Loucy (cell line): Measurements from ENCODE around the gene NARF.

ENCODE experiments used
- H2AFZ ChIP-seq: fragments of 200-600 bp; sonication (generic); 2 replicates; pipeline ENCODE4 v1.6.0; 2016; ENCODE audit warnings: antibody characterized with exemption, mild to moderate bottlenecking, low read length, moderate library complexity
- H3F3A ChIP-seq: fragments of 200-600 bp; 2 replicates; pipeline ENCODE4 v1.6.0; 2016; ENCODE audit warnings: antibody characterized with exemption, low read depth, mild to moderate bottlenecking
- H3K27me3 ChIP-seq: fragments of 200-600 bp; sonication (generic); 2 replicates; pipeline ENCODE4 v1.6.1; 2014; ENCODE audit warnings: low read length, mild to moderate bottlenecking; ENCODE audit not compliant: insufficient read depth, poor library complexity, severe bottlenecking
- H3K36me3 ChIP-seq: fragments of 200-600 bp; sonication (generic); 2 replicates; pipeline ENCODE4 v1.6.1; 2016; ENCODE audit warnings: low read length; ENCODE audit not compliant: insufficient read depth
- H3K4me1 ChIP-seq: fragments of 200-600 bp; sonication (generic); 2 replicates; pipeline ENCODE4 v1.5.1; 2014; ENCODE audit warnings: low read length, mild to moderate bottlenecking; ENCODE audit not compliant: insufficient read depth, poor library complexity, severe bottlenecking
- H3K4me2 ChIP-seq: fragments of 200-600 bp; sonication (generic); 2 replicates; pipeline ENCODE4 v1.6.0; 2014; ENCODE audit warnings: antibody characterized with exemption, low read length, low read depth, mild to moderate bottlenecking; ENCODE audit not compliant: poor library complexity, severe bottlenecking
- H3K4me3 ChIP-seq: fragments of 200-600 bp; sonication (generic); 2 replicates; pipeline ENCODE4 v1.5.1; 2014; ENCODE audit warnings: low read length, mild to moderate bottlenecking, mixed read lengths; ENCODE audit not compliant: poor library complexity, severe bottlenecking
- H3K79me2 ChIP-seq: fragments of 200-600 bp; sonication (generic); 2 replicates; pipeline ENCODE4 v1.6.1; 2014; ENCODE audit warnings: low read length; ENCODE audit not compliant: insufficient read depth
- H3K9ac ChIP-seq: fragments of 200-600 bp; sonication (generic); 2 replicates; pipeline ENCODE4 v1.6.0; 2014; ENCODE audit warnings: mild to moderate bottlenecking, low read depth, low read length, moderate library complexity; ENCODE audit not compliant: poor library complexity, severe bottlenecking
- H3K9me2 ChIP-seq: fragments of 200-600 bp; sonication (generic); replicated peaks from 2 replicates; pipeline ENCODE4 v1.6.1; 2016; ENCODE audit warnings: low read depth, low read length, mixed read lengths
- H3K9me3 ChIP-seq: fragments of 200-600 bp; sonication (generic); 2 replicates; pipeline ENCODE4 v1.6.1; 2014; ENCODE audit warnings: mild to moderate bottlenecking, antibody characterized with exemption, low read length, low read depth; ENCODE audit not compliant: insufficient read depth
- H4K20me1 ChIP-seq: fragments of 200-600 bp; sonication (generic); 2 replicates; pipeline ENCODE4 v1.6.0; 2014; ENCODE audit warnings: antibody characterized with exemption, low read length, mild to moderate bottlenecking; ENCODE audit not compliant: insufficient read depth, poor library complexity, severe bottlenecking
- CTCF ChIP-seq: fragments of 200-600 bp; sonication (generic); conservative IDR thresholded peaks from 2 replicates; pipeline ENCODE4 v1.5.1; 2014; ENCODE audit warnings: mild to moderate bottlenecking, antibody characterized with exemption, low read length
- EZH2phosphoT487 ChIP-seq: fragments of 200-600 bp; IDR thresholded peaks from 2 replicates; pipeline ENCODE4 v1.6.1; 2018; ENCODE audit warnings: antibody characterized with exemption, mild to moderate bottlenecking, moderate library complexity, borderline replicate concordance

Gene NARF

GRCh38 chr17:82442643-82443464, 15.7 kb upstream of the NARF start:
- H2AFZ ChIP-seq = no peak overlapping the region
- H3K4me2 ChIP-seq = no peak overlapping the region
- TF ChIP-seq EZH2phosphoT487 = no peak
- no peak for TF ChIP-seq CTCF
- H3K9ac ChIP-seq = no peak overlapping the region
- no peak overlapping the region for H3K4me3 ChIP-seq
- H3K9me2 ChIP-seq = no peaks in the 10 kb centered on the region
- no peaks in the 10 kb centered on the region for H3K27me3 ChIP-seq
- peaks cover 22% of the 10 kb centered on the region for H4K20me1 ChIP-seq
- H3K79me2 ChIP-seq = peaks cover 33% of the 10 kb centered on the region
- no peaks in the 10 kb centered on the region; the same call in 1 of the 2 replicates for H3F3A ChIP-seq
- no peaks in the 10 kb centered on the region for H3K9me3 ChIP-seq
- peaks cover 23% of the 10 kb centered on the region; the same call in 1 of the 2 replicates for H3K36me3 ChIP-seq
- H3K4me1 ChIP-seq = peaks cover 5% of the 10 kb centered on the region

- Histone ChIP-seq H3K9ac (no peak overlapping the region), H3K9me3 (no peaks in the 10 kb centered on the region), H3K4me2 (no peak overlapping the region), H2AFZ (no peak overlapping the region), H3K79me2 (peaks cover 38% of the 10 kb centered on the region), H3K36me3 (peaks cover 23% of the 10 kb centered on the region; the same call in 1 of the 2 replicates), H3F3A (no peaks in the 10 kb centered on the region; the same call in 1 of the 2 replicates), H3K4me1 (peaks cover 8% of the 10 kb centered on the region), H3K9me2 (no peaks in the 10 kb centered on the region), H4K20me1 (peaks cover 25% of the 10 kb centered on the region), H3K4me3 (no peak overlapping the region), H3K27me3 (no peaks in the 10 kb centered on the region)
- no peak for TF ChIP-seq EZH2phosphoT487
- no peak for TF ChIP-seq CTCF
Observed at GRCh38 chr17:82443465-82444283, 14.9 kb upstream of the NARF start.

GRCh38 chr17:82444284-82444893, 14.2 kb upstream of the NARF start:
- Histone ChIP-seq H2AFZ (no peak overlapping the region), H3K79me2 (peaks cover 45% of the 10 kb centered on the region), H3K4me1 (peaks cover 15% of the 10 kb centered on the region), H3K9me3 (no peaks in the 10 kb centered on the region), H4K20me1 (peaks cover 29% of the 10 kb centered on the region), H3K36me3 (peaks cover 23% of the 10 kb centered on the region; the same call in 1 of the 2 replicates), H3F3A (peaks cover 5% of the 10 kb centered on the region), H3K27me3 (no peaks in the 10 kb centered on the region), H3K4me3 (no peak overlapping the region), H3K9me2 (no peaks in the 10 kb centered on the region), H3K4me2 (no peak overlapping the region), H3K9ac (no peak overlapping the region)
- no peak for TF ChIP-seq CTCF
- TF ChIP-seq EZH2phosphoT487 = no peak
